Nephron progenitor cell (in vitro differentiated cells): ENCODE measurements around the gene FAR2.

ENCODE experiments used
- DNase-seq: peaks from one replicate; pipeline ENCODE4 v3.0.0; 2021
- H3K27ac Mint-ChIP-seq: 2 replicates; pipeline ENCODE4 v1.8.0; 2021; ENCODE audit warnings: mild to moderate bottlenecking, moderate library complexity, mixed read lengths
- H3K27me3 Mint-ChIP-seq: 2 replicates; pipeline ENCODE4 v1.8.0; 2021; ENCODE audit warnings: mild to moderate bottlenecking, low read depth, mixed read lengths; ENCODE audit not compliant: poor library complexity
- H3K36me3 Mint-ChIP-seq: 2 replicates; pipeline ENCODE4 v1.8.0; 2021; ENCODE audit warnings: low read depth, mixed read lengths
- H3K4me1 Mint-ChIP-seq: 2 replicates; pipeline ENCODE4 v1.8.0; 2021; ENCODE audit warnings: mixed read lengths
- H3K4me3 Mint-ChIP-seq: 2 replicates; pipeline ENCODE4 v1.8.0; 2021; ENCODE audit warnings: mild to moderate bottlenecking, moderate library complexity, mixed read lengths
- H3K9me3 Mint-ChIP-seq: 2 replicates; pipeline ENCODE4 v1.8.0; 2021; ENCODE audit warnings: mild to moderate bottlenecking, moderate library complexity, mixed read lengths
- TF ChIP-seq, protein P1 (sequence below): fragments of 200-600 bp; sonication (generic); IDR thresholded peaks from 2 replicates; pipeline ENCODE4 v1.5.0; 2021; ENCODE audit warnings: antibody characterized with exemption

Gene FAR2

DNA sequence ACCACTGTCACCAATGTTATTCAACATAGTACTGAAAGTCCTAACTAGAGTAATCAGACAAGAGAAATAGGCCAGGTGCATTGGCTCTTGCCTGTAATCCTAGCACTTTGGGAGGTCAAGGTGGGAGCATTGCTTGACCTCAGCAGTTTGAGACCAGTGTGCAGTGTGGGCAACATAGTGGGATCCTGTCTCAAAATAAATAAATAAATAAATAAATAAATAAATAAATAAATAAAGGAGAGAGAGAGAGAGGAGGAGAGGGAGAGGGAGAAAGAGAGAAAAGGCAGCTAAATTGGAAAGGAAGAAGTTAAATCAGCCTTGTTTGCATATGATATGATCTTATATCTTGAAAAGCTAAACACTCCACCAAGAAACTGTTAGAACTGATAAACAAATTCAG, 115.3 kb downstream of the FAR2 start:
- peaks cover 25% of the 10 kb centered on the region for H3K9me3 Mint-ChIP-seq
- H3K27me3 Mint-ChIP-seq, result no peaks in the 10 kb centered on the region
- TF ChIP-seq, protein P1, sequence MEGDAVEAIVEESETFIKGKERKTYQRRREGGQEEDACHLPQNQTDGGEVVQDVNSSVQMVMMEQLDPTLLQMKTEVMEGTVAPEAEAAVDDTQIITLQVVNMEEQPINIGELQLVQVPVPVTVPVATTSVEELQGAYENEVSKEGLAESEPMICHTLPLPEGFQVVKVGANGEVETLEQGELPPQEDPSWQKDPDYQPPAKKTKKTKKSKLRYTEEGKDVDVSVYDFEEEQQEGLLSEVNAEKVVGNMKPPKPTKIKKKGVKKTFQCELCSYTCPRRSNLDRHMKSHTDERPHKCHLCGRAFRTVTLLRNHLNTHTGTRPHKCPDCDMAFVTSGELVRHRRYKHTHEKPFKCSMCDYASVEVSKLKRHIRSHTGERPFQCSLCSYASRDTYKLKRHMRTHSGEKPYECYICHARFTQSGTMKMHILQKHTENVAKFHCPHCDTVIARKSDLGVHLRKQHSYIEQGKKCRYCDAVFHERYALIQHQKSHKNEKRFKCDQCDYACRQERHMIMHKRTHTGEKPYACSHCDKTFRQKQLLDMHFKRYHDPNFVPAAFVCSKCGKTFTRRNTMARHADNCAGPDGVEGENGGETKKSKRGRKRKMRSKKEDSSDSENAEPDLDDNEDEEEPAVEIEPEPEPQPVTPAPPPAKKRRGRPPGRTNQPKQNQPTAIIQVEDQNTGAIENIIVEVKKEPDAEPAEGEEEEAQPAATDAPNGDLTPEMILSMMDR, result no peak
- H3K4me1 Mint-ChIP-seq, result no peaks in the 10 kb centered on the region
- peaks cover 4% of the 10 kb centered on the region for H3K36me3 Mint-ChIP-seq
- no peak overlapping the region for H3K27ac Mint-ChIP-seq
- DNase-seq, result no peak
- H3K4me3 Mint-ChIP-seq, result no peak overlapping the region

DNA sequence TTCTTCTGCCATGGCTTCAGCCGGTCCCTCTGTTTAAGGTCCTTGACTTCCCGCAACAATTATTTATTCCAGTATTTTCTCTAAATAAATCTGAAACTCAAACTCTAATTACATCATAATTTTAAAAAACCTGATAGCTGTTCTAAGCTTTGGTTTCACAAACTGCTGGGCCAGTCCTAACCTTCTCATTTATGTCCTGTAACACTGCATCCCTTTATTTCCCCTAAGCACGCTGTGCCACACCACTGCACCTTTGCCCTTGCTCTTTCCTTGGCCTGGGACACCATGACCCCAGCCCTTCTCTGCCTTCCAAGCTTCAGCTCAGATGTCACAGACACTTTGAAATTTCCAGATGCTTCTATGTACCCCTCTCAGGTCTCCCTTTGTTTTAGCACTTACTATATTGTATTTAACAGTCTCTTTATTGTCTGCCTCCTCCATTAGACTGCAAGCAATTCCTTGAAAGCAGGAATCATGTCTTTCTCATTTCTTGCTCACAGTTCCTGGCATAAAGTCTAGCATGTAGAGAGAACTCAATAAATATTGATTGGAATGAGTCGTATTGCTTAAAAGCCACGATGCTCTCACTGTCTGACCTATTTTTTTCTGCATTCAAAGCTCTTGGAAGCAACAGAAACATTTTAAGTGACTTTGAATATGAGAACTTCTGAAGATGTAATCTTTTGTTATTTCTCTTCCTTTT, 120.8 kb downstream of the FAR2 start:
- Mint-ChIP-seq H3K4me1 (peaks cover 13% of the 10 kb centered on the region), H3K9me3 (no peaks in the 10 kb centered on the region), H3K27ac (no peak overlapping the region), H3K4me3 (no peak overlapping the region), H3K27me3 (no peaks in the 10 kb centered on the region), H3K36me3 (no peaks in the 10 kb centered on the region)
- TF ChIP-seq, protein P1, result no peak
- no peak for DNase-seq

DNA sequence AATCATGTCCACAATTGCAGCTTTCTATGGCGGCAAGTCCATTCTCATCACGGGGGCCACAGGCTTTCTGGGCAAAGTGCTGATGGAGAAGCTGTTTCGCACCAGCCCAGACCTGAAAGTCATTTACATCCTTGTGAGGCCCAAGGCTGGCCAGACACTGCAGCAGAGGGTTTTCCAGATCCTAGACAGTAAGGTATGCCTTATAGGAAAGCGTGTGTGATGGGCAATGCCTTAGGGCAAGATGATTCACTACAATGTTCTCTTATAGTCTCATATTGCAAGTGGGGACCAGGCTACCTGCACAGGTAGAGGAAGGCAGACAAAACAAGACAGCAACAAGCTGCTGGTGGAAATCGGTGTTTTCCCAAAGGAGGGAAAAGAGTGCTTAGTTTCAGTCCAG, 121.4 kb downstream of the FAR2 start:
- Mint-ChIP-seq H3K4me1 (peaks cover 13% of the 10 kb centered on the region), H3K4me3 (no peak overlapping the region), H3K27me3 (no peaks in the 10 kb centered on the region), H3K27ac (no peak overlapping the region), H3K9me3 (no peaks in the 10 kb centered on the region), H3K36me3 (no peaks in the 10 kb centered on the region)
- TF ChIP-seq, protein P1, result no peak
- no peak for DNase-seq

DNA sequence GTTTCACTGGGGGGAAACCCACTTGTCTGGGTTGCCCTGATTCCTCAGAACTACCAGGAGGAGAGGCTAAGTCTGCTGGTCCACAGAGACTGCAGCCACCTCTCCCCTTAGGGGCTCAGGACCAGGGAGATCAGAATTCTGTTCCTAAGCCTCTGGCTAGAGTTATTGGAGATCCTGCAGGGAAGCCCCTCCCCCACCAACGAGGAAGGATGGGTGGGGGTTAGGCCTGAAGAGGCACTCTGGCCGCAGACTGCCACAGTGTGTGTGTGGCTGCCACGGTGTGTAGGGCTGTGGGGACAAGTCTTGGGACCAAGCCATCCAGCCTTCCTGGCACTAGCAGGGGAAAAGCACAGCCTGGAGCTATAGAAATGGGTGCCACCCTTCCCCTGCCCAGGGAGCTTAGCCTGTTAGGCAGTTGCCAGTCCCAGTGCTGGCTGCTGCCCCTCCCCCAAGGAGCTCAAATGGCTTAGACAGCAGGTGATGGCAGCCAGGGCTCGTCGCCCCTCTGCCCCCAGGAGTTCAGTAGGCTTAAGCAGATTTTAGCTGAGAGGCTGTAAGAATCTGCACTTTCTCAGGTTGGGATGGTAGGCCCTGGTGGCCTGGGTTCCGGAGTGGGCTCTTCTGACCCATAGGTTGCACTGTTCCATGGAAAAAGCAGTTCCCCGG, 124.2 kb downstream of the FAR2 start:
- no peak overlapping the region for H3K4me3 Mint-ChIP-seq
- peaks cover 13% of the 10 kb centered on the region for H3K4me1 Mint-ChIP-seq
- no peaks in the 10 kb centered on the region for H3K27me3 Mint-ChIP-seq
- H3K9me3 Mint-ChIP-seq, result no peaks in the 10 kb centered on the region
- H3K36me3 Mint-ChIP-seq, result no peaks in the 10 kb centered on the region
- DNase-seq, result peak; percentile 8
- TF ChIP-seq, protein P1, result no peak
- no peak overlapping the region for H3K27ac Mint-ChIP-seq

DNA sequence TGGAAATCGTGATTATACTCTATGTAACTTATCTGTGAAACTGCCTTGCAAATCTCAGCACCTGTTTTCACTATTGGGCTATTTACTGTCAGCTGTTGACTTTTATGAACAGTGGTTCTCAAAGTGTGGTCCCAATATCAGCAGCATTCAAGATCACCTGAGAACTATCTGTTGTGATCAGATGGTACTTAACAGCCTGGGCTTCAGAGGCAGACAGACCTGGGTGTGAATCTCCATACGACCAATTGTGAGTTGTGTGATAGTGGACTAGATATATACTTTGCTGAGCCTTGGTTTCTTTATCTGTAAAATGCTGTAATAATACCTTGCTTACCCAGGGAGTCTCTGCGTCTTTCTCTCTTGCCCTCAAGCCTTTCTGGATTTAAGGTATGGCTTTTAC, 126.8 kb downstream of the FAR2 start:
- Mint-ChIP-seq H3K27ac (no peak overlapping the region), H3K9me3 (no peaks in the 10 kb centered on the region), H3K36me3 (no peaks in the 10 kb centered on the region), H3K27me3 (no peaks in the 10 kb centered on the region), H3K4me3 (no peak overlapping the region), H3K4me1 (peaks cover 7% of the 10 kb centered on the region)
- no peak for DNase-seq
- TF ChIP-seq, protein P1, result no peak

DNA sequence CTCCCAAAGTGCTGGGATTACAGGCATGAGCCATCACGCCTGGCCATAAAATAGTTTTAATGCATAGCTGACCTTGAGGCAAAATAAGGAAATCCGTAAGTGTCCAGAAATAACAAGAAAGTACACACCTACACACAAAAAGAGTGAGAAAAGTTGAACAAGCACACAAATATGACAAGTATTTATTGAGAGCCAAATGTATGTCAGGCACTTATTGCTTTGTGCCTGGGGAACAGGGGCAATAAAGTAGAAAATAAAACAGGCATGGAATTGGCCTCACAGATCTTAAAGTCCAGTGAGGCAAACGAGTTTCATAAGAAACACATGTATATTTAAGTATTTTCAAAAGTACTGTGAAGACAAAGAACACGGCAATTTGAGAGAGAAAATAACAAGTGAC, 128.2 kb downstream of the FAR2 start:
- H3K9me3 Mint-ChIP-seq, result no peaks in the 10 kb centered on the region
- no peak overlapping the region for H3K27ac Mint-ChIP-seq
- no peak for DNase-seq
- H3K4me3 Mint-ChIP-seq, result no peak overlapping the region
- peaks cover 14% of the 10 kb centered on the region for H3K4me1 Mint-ChIP-seq
- TF ChIP-seq, protein P1, result no peak
- H3K36me3 Mint-ChIP-seq, result no peaks in the 10 kb centered on the region
- no peaks in the 10 kb centered on the region for H3K27me3 Mint-ChIP-seq
